ACHN (cell line): ENCODE results near the gene RAD9A.
A peak's percentile ranks its signal among the peaks of the same experiment; 100 is the strongest.

Experiments used
- DNase-seq: peaks from one replicate; pipeline ENCODE4 v3.0.0-alpha.2; 2015
- in situ Hi-C: cut with HindIII; loops from 2 replicates; pipeline ENCODE4 v1.10.0; 2017; ENCODE audit warnings: low sequenced_read_pairs, low pct_ligation_motif_present, low pct_unique_long_range_greater_than_20kb

Gene RAD9A

DNA sequence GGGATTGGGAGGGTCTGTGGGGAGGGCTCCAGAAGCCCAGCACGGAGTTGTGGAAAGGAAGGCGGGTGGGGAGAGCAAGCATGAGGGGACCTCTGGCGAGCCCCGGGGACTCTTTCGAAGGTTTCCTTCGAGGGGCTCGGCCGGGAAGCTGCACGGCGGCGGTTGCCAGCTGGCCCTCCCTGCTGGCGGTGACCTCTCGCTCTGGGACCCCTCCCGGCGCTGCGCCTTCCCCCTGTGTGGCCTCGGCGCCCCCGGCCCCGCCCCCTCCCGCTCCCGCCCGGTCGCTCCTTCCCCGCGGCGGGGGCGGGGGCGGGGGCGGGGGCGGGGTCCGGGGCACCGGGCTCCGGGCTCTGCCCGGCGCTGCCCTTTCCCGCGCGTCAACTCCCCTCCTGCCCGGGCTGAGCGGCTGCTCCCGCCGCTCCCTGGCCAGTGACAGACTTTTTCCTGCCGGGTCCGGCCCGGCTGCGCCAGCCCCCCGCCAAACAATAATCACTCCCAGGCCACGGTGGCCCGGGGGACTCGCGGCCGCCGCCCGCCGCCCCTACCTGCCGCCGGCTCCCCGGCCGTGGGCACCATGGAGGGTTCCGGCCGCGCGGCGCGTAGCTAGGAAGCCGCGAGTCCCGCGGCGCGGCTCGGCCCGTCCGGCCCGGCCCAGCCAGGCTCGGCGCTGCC, 19.3 kb upstream of the RAD9A start:
- in situ Hi-C loops: no loop called here
- peak; percentile 31 for DNase-seq

DNA sequence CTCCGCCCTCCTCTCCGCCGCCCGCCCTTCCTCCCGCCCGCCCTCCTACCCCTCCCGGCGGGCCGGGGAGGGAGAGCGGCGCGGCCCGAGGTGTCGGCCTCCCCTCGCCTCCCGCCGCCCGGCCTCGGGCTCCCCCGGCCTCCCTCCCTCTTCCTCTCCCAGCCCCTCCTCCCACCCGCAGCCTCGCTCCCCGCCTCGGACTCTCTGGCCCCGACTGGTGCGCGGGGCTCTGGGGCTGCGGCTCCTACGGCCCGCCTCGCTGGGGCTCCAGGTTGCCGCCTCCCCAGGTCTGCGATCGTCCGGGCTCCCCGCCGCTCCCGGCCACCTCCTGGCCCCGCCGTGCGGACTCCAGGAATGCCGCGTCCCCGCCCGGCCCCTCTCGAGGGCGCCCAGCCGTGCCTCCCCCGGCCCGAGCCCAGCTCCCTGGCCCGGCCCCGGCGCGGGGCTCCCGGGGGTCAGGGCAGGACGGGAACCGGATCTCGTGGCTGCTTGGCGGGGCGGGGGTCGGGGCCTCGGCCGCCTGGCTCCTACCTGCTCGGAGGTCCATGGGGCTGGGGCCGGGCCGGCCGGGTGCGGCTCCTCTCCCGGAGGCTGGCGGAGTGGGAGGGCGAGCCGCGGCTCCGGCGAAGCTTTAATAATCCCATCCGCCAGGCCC, 18.7 kb upstream of the RAD9A start, which contains the start of gene CLCF1:
TSS of gene CLCF1 (minus strand) at position 606 of the 655 bp plus-strand sequence. CDS start at position 547, 59 bp downstream.
- in situ Hi-C loops: no loop called here
- no peak for DNase-seq

DNA sequence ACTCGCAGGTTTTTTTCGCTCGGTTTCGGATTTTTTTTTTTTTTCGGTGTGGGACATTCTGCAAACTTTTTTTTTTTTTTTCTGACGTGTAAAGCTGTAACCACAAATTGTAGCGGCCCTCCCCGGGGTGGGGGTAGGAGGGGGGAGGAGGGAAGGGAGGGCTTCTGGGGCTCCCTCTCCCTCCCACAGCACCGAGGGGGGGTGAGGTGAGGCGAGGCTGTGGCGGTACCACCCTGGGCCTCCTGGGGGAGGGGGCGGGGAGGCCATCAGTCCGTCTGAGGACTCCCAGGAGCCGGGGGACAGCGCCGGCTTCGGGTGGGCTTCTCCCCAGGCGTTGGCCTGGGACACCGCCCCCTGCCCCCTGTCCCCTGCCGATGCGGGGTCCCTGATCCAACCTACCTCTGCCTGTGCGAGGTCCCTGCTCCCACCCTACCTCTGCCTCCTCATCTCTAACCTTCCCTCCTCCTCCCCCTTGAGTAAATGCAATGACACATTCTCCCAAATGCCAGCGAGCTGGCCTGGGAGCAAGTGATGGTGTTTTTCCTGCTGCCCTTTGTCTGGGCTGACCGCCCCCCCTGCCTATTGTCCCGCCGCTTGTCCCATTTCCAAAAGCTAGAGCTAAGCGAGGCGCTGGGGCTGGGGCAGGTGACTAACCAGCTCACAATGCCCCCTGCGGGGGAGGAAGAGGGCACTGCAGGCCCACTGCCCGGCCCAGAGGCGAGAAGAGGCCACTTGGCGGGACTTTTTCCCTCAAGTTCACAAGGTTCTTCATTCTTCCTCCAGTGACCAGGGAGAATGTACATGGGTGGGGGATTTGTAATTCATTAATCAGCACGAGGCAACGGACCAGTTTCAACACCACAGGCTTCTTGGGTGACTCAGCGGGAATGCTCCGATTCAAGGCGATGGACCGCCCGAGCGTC, 17.9 kb upstream of the RAD9A start:
- in situ Hi-C loops: no loop called here
- peak; percentile 99 for DNase-seq

DNA sequence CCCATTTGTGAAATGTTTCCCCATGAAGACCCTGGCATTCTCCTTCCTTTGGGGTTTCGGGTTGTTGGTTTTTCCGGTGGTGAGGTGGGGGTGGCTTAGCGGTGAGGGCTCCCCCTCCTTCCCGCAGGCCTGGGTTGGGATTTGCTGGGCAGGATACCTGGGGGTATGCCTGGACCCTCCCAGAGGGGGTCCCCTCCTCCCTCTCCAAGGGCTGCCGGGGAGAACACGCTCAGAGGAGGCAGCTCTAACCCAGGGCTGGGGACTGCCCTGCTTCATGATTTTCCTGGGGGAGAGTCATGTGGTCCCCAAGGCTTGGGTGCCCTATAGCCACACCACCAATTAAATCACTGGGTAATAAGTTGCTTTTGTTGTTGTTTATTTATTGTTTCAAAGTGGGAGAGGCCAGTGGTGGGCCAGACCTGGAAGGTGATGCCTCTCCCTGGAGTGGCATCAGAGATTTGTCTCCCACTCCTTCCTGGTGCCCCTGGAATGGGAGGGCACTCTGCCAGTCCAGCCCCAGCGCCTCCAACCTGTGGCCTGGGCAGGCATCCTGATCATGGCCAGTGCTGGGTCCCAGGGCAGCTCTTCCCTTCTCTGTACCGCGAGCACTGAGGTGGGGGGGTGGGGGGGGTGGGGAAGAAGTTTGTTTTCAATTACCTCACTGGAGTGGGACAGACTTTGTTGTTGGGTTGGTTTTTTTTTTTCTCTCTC, 17.1 kb upstream of the RAD9A start:
- DNase-seq: peak; percentile 83
- in situ Hi-C loops: no loop called here

DNA sequence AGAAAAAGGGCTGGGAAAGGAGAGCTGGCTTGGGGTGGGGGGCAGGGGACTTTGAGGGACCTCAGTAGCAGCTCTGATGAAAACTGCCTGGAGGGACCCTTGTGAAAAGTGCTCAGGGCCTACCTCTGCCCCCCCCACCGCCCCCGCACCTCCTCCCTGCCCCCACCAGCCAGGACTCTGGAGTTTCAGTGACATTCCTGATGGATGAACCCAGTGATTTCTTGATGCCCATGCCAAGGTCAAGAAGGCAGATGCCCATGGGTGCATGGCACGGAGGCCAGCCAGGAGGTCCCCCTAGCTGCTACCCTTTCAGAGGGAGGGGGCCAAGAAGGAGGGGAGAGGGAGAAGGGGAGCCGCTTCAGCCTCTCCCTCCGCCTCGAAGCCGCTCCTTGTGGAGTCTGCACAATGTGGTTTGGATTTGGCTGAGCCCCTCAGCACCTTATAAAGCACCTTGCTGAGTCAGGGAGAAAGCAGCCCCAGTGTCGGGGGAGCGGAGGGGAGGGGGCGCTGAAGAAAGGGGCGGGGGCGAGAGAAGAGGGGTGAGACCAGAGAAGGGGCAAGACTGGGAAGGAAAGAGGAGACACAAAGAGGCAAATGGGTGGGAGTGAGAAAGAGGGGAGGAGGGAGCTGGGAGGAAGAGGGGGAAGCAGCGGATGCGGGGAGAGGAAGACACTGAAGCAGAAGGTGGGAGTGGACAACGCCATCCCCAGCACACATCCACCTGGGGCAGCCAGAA, 16.3 kb upstream of the RAD9A start:
- in situ Hi-C loops: no loop called here
- peak; percentile 85 for DNase-seq

DNA sequence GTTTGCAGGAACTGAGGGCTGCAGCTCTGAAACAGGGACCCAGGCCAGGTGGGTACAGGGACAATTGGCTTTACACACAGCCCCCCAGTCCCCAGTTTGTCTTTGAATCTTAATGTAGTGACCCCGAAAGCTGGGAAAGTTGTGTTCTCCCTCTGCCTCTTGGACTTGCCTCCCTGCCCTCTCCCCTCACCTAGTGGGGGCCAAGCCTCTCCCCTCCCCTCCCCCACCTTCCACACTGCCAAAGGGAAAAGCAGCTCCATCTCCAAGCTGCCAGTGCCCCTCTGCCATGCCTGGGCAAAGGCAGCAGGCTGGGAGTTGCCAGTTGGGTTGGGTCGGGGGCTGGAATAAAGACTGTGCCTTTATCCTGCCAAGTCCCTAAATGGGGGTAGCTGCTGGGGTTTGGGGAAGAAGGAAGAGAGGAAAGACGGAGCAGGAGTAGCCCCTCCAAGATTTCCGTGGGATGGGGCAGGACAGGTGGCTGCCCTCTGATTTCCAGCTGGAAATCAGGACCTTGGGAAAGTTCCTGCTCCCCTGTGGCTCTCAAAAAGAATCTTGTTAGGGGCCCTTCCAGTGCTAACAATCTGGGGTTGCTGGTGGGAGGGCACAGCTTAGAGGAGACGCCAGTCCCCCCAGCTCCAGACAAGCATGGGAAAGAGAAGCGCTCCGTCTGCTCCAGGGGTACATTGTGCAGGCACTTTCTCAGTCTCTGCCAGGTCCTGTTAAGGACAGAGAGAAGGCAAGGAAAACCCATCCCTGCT, 15.5 kb upstream of the RAD9A start:
- in situ Hi-C loops: no loop called here
- no peak for DNase-seq

DNA sequence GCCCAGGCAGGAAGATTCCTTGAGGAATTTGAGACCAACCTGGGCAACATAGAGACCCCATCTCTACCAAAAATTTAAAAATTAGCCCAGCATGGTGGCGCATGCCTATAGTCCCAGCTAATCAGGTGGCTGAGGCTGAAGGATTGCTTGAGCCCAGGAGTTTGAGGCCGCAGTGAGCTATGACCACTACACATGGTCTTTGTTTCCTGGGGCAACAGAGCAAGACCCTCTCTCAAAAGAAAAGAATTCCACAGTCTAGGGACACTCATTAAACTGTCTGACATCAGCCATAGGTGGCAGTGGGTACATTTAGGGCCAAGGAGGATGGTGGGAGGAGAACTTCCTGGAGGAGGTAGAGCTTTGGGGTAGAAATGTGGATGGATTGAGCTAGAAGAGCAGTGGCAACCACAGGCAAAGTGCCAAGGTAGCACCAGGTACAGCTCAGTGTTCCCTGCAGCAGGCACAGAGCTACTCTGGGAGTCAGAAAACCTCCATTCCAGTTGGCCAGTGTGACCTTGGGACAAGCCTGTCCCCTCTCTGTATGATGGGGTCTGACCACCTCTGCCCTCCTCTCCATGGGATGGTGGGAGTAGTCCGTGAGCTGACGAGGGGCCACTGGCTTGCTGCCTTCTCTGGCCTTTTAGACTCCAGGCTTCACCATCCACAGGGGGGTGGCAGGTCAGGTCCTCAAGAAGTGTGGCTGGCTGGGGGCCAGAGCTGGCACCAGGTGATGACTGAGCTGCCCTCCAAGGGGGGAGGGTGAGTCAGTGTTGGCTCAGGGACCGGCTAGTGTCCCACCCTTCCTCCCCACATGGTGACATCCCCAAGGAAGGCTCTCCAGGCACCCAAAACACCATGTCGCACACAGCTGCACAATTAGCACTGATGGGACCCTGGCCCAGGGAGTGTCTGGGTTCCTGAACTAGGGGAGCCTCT, 14.6 kb upstream of the RAD9A start:
- no peak for DNase-seq
- in situ Hi-C loops: no loop called here

DNA sequence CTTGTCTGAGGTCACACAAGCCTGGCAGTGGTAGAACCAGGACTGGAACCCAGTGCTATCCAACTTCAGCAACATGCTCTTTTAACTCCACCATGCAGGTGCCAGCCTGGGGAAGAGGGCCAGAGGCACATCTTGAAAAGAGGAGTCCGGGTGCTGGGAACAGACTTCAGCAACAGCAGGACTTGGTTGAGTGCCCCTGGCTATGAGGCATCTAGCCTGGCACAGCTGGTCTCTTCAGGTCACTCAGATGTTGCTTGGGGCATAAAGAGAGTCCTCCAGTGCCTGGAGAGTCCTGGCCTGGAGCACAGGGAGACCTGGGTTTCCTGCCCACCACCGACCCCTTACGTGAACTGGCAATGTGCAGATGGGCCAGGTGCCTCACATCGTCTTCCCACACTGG, 13.2 kb upstream of the RAD9A start:
- DNase-seq: no peak
- in situ Hi-C loops: no loop called here

DNA sequence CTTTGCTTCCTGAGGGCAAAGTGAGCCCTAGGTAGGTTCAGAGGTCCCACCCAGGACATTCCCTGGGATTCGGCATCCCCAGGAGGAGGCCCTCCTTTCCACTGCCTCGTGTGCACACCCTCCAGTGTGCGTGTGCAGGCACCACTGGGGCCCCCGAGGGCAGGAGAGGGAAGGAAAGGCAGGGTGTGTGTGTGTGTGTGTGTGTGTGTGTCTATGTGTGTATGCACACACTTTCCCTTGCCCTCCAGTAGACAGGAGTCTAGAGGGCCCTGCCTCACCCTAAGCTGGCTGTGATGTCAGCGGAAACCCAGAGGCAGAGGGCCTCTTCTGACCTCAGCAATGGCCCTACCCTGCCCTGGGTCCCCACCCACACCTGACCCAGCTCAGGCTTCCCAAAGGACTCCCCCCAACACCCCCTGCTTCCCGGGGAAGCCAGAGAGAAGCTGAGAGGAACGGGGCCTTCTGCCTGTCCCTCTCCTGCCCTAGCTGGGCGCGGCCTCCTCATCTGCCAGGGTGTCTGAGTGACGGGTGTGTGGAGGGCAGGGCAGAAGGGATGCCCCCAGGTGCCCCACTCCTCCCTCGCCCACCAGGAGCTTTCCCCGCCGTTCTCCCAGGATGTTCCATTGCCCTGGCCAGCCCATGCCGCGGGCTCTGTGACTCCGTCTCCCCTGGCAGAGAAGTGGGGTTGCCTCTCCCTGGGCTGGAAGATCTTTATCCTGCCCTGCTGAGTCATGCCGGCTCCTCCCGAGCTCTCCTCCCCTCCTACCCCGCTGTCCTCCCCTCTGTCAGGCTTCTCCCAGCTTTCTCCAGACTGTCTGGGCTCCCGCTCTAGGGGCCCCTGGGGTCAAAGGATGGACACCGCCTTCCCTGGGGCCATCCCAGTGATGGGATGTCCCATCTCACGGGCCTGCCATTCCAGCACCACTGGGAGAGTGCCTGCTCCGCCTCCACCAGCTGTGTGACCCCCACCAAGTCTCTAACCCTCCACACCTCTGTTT, 12.4 kb upstream of the RAD9A start:
- no peak for DNase-seq
- in situ Hi-C loops: no loop called here

DNA sequence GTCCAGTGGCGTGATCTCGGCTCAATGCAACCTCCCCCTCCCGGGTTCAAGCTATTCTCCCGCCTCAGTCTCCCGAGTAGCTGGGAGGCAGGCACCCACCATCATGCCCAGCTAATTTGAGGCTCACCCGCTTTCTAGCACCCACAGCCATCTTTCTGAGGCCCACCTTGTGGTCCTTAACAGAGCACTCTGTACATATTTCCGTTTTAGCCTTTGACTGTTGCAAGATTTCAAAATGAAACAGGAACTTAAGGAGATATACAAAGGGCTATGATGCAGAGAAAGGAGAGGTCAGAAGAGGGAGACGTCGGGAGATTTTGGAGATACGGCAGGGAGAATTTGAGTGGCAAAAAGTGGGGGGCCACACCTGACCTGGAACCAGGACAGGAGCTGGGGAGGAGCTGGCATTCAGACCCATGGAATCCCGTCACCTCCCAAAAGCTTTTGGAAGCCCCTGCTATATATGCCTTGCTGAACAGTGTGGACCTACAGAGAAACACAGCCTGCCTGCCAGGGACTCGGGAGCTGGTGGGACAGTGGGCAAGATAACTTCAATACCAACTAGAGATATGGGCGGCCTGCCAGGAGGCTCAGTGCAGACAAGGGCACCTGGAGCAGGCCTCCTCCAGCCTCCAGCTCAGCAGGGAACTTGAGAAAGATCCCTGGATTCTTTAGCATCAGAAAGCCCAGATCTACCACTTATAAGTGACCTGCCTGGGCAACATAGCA, 10.4 kb upstream of the RAD9A start:
- DNase-seq: no peak
- in situ Hi-C loops: no loop called here

DNA sequence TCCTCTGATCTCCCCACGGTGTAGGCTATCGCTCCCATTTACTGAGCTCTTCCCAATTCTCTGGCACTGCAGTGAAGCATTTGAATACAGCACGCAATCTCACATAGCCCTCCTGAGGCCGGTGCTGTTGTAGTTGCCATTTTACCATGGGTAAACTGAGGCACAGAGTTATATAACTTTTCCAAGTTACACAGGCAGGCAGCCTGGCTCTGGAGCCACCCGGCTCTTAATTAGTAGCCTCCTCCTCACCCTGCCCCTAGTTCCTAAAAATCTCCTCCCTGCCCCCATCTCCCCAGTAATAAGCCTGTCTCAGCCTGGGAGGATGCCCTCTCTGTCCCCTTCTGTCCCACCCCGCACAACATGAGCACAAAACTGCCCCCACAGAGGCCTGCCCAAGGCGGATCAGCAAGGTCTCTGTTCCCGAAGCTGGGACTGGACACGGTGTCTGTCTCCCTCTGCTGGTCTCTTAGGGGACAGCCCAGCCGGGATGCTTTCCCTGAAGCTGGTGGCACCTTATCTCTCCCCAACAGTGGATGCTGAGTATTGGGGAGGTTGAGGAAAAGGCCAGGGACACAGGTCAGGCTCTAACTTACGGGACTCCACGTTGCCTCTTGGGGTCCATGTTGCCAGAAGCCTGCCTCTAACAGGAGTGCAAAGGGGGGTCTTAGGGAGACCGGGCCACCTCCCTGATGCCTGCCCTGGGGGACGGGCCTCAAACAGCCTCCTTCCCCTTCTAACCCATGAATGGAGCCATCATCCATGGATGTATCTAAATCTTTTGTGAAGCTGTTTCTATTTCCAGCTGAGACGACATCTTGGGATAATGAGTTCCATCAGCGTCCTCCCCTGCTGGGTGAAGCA, 9.3 kb upstream of the RAD9A start:
- DNase-seq: peak; percentile 72
- in situ Hi-C loops: no loop called here

DNA sequence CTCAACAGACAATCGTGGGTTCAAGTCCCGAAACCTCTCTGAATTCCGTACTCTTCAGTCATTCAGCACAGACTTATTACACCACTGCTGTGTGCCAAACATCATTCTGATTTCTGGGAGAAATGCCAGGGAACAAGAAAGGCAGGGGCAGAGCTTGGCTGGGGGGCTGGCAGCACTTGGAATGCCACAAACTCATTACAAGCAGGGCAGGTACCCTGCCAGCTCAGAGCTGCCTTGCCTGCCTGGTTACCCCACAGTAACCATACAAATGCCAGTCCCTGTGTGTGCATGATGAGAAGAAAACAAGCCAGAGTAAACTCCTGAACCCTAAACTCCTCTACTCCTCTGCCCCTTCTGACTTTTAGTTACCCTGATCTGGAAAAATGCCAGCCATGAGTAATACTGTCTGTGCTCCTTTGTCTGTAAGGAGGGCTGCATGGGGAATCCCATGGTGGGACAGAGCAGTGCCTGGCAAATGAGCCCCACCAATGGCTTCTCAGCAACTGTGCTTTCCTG, 6.9 kb upstream of the RAD9A start:
- in situ Hi-C loops: no loop called here
- peak; percentile 77 for DNase-seq

DNA sequence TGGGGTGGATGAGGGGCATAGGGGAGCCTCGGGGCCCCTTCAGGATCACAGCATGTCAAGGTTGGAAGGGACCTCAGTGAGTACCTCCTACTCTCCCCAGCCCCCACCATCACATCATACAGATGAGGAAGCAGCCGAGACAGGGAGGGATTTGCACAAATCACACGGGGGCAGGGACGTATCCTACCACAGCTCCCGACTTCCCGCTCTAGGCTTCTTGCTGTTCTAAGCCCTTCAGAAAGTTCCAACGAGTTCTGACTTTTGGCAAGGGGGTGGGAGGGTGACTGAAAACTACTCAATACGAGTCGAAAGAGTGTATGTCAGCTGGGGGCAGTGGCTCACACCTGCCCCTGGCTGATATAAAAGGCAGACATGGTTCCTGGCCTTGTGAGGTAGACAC, 4.7 kb upstream of the RAD9A start:
- in situ Hi-C loops: no loop called here
- DNase-seq: no peak

DNA sequence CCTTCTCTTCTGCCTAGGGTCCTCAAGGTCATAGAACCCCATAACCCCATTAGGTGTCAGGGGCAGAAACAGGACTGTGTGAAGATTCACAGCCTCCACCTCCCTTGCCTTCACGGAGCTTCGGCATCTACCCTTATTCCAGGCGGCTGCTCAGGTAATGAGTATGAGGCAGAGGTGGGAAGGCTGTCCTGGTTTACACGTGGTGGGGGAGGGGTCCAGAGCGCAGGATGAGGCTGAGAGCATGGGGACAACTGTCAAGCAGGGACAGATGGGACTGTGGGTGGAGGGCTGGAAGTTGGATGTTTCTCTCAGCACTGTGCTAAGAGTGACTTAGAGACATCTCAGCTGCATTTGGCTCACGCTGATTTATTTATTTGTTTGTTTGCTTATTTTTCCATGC, 4.3 kb upstream of the RAD9A start:
- in situ Hi-C loops: no loop called here
- no peak for DNase-seq
